ENCODE results near the gene CFAP61.

Gene CFAP61

GRCh38 chr20:20292472-20292871 lies 240.1 kb downstream of the CFAP61 start (continued):
- TF ChIP-seq ZNF473 (tag by site-specific recombination; IDR thresholded peaks at IDR 0.05) (no peak), KLF1 (tag by site-specific recombination; IDR thresholded peaks at IDR 0.05) (no peak), ZNF555 (tag by site-specific recombination; conservative IDR thresholded peaks at IDR 0.05) (no peak), ZNF114 (tag by site-specific recombination; IDR thresholded peaks at IDR 0.05) (no peak), MEIS1 (CRISPR knock-in tag; IDR thresholded peaks at IDR 0.05; ENCODE audit: borderline replicate concordance) (no peak), ZNF585B (tag by site-specific recombination; IDR thresholded peaks at IDR 0.05) (no peak), ZSCAN16 (tag by site-specific recombination; IDR thresholded peaks at IDR 0.05) (no peak)

- Histone ChIP-seq H3K9me3 (ENCODE audit: control insufficient read depth, insufficient read depth, low read depth, low read length) (no peaks in the 10 kb centered on the region), H3K36me3 (ENCODE audit: control insufficient read depth in 2 of 2, insufficient read depth in 1 of 2, low read length in 2 of 2) (no peaks in the 10 kb centered on the region), H3K4me3 (ENCODE audit: low read depth, low read length) (no peak overlapping the region), H3K27ac (ENCODE audit: extremely low read depth, low read depth, low read length) (no peak overlapping the region), H3K4me1 (ENCODE audit: control insufficient read depth, insufficient read depth, low read length) (no peaks in the 10 kb centered on the region)
- no peak for TF ChIP-seq ZNF571 (tag by site-specific recombination; IDR thresholded peaks at IDR 0.05)
- no peak for TF ChIP-seq ZNF585B (tag by site-specific recombination; IDR thresholded peaks at IDR 0.05)
- TF ChIP-seq IKZF3 (tag by site-specific recombination; IDR thresholded peaks at IDR 0.05), result no peak
- TF ChIP-seq ZNF610 (tag by site-specific recombination; IDR thresholded peaks at IDR 0.05; ENCODE audit: borderline replicate concordance), result no peak
- TF ChIP-seq ZNF513 (tag by site-specific recombination; IDR thresholded peaks at IDR 0.05), result no peak
- no peak for TF ChIP-seq ZNF10 (tag by site-specific recombination; IDR thresholded peaks at IDR 0.05)
- TF ChIP-seq ZNF366 (tag by site-specific recombination; conservative IDR thresholded peaks at IDR 0.05), result no peak
- no peak for TF ChIP-seq ZNF335 (tag by site-specific recombination; conservative IDR thresholded peaks at IDR 0.05)
- no peak for TF ChIP-seq ZBTB1 (tag by site-specific recombination; IDR thresholded peaks at IDR 0.05)
- TF ChIP-seq REST (tag by site-specific recombination; IDR thresholded peaks at IDR 0.05), result no peak
- TF ChIP-seq ZNF423 (tag by site-specific recombination; IDR thresholded peaks at IDR 0.05), result no peak
- TF ChIP-seq ZNF792 (tag by site-specific recombination; IDR thresholded peaks at IDR 0.05), result no peak
- no peak for TF ChIP-seq ZBTB11 (tag by site-specific recombination; conservative IDR thresholded peaks at IDR 0.05; ENCODE audit: low read depth)
- no peak for TF ChIP-seq ZNF266 (tag by site-specific recombination; IDR thresholded peaks at IDR 0.05; ENCODE audit: low read depth)
- no peak for TF ChIP-seq PATZ1 (tag by site-specific recombination; IDR thresholded peaks at IDR 0.05)
- no peak for TF ChIP-seq ZEB2 (tag by site-specific recombination; IDR thresholded peaks at IDR 0.05)
- no peak for TF ChIP-seq GFI1B (tag by site-specific recombination; IDR thresholded peaks at IDR 0.05)
- no peak for TF ChIP-seq ZNF121 (tag by site-specific recombination; IDR thresholded peaks at IDR 0.05)
- TF ChIP-seq, protein P1, sequence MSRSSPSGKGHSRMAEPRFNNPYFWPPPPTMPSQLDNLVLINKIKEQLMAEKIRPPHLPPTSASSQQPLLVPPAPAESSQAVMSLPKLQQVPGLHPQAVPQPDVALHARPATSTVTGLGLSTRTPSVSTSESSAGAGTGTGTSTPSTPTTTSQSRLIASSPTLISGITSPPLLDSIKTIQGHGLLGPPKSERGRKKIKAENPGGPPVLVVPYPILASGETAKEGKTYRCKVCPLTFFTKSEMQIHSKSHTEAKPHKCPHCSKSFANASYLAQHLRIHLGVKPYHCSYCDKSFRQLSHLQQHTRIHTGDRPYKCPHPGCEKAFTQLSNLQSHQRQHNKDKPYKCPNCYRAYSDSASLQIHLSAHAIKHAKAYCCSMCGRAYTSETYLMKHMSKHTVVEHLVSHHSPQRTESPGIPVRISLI (tag by site-specific recombination; IDR thresholded peaks at IDR 0.05), result no peak
- POLR2A ChIA-PET, result no interaction called here
- CTCF ChIA-PET, result no interaction called here
These were observed 240.8 kb downstream of the CFAP61 start for GRCh38 chr20:20293141-20293540.
